BLaER1 (cell line): ENCODE data around the gene JUP.
A peak's percentile ranks its signal among the peaks of the same experiment; 100 is the strongest.

ENCODE experiments used
- H3K27ac ChIP-seq: shearing (Covaris generic); formaldehyde crosslinking; 2 replicates; pipeline ENCODE4 v1.8.1; 2022
- H3K27me3 ChIP-seq: shearing (Covaris generic); formaldehyde crosslinking; 2 replicates; pipeline ENCODE4 v1.8.1; 2022
- H3K36me3 ChIP-seq: shearing (Covaris generic); formaldehyde crosslinking; 2 replicates; pipeline ENCODE4 v1.8.1; 2022
- H3K4me1 ChIP-seq: shearing (Covaris generic); formaldehyde crosslinking; 2 replicates; pipeline ENCODE4 v1.8.1; 2022
- H3K4me2 ChIP-seq: shearing (Covaris generic); formaldehyde crosslinking; 2 replicates; pipeline ENCODE4 v1.8.1; 2022
- H3K4me3 ChIP-seq: shearing (Covaris generic); formaldehyde crosslinking; 2 replicates; pipeline ENCODE4 v1.8.1; 2022
- H3K9ac ChIP-seq: shearing (Covaris generic); formaldehyde crosslinking; 2 replicates; pipeline ENCODE4 v1.8.1; 2022
- H3K9me3 ChIP-seq: shearing (Covaris generic); formaldehyde crosslinking; 2 replicates; pipeline ENCODE4 v1.8.1; 2022
- H4K20me1 ChIP-seq: shearing (Covaris generic); formaldehyde crosslinking; 2 replicates; pipeline ENCODE4 v1.8.1; 2022
- Cebpa-rat ChIP-seq: shearing (Covaris generic); IDR thresholded peaks from 2 replicates; pipeline ENCODE4 v1.8.1; 2022

Gene JUP

GRCh38 chr17:41733348-41734138 lies 53.0 kb downstream of the JUP start:
- TF ChIP-seq Cebpa-rat = no peak
- no peak overlapping the region for H3K9ac ChIP-seq
- H3K4me1 ChIP-seq = peaks cover 57% of the 10 kb centered on the region
- no peaks in the 10 kb centered on the region for H3K36me3 ChIP-seq
- H3K9me3 ChIP-seq = no peaks in the 10 kb centered on the region
- peaks cover 74% of the 10 kb centered on the region for H3K27me3 ChIP-seq
- H3K4me2 ChIP-seq = peak overlapping the region; percentile 89
- H3K4me3 ChIP-seq = peak overlapping the region; percentile 61; the same call in 1 of the 2 replicates
- peaks cover 13% of the 10 kb centered on the region for H4K20me1 ChIP-seq
- no peak overlapping the region for H3K27ac ChIP-seq

DNA sequence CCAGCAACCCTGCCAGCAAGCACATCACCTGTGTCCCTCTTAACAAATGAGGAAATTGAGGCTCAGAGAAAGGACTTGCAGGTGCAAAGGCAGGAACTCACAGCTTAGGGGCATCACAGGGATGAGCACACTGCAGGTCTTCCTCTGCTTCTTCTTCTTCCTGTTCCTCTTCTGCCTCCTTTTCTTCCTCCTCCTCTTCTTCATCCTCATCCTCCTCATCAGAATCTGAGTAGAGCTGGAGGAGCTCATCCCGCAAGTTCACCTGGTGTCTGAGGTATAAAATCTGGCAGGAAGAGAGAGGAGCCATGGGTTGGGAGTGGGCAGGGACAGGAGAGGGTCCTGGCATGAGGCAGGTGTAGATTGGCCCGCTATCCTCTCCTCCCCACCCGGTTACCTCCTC lies 54.7 kb downstream of the JUP start:
- Histone ChIP-seq H3K27ac (no peak overlapping the region), H3K36me3 (no peaks in the 10 kb centered on the region), H3K9ac (no peak overlapping the region), H3K4me2 (no peak overlapping the region), H3K27me3 (peaks cover 64% of the 10 kb centered on the region), H4K20me1 (peaks cover 13% of the 10 kb centered on the region), H3K4me3 (no peak overlapping the region), H3K4me1 (peaks cover 57% of the 10 kb centered on the region), H3K9me3 (no peaks in the 10 kb centered on the region)
- no peak for TF ChIP-seq Cebpa-rat

- Histone ChIP-seq H4K20me1 (peaks cover 13% of the 10 kb centered on the region), H3K4me3 (no peak overlapping the region), H3K27ac (no peak overlapping the region), H3K36me3 (peaks cover 3% of the 10 kb centered on the region; the same call in 1 of the 2 replicates), H3K27me3 (peaks cover 51% of the 10 kb centered on the region), H3K9me3 (no peaks in the 10 kb centered on the region), H3K4me1 (peaks cover 68% of the 10 kb centered on the region), H3K4me2 (peak overlapping the region; percentile 31), H3K9ac (no peak overlapping the region)
- no peak for TF ChIP-seq Cebpa-rat
Observed at GRCh38 chr17:41730479-41730878, 56.0 kb downstream of the JUP start.

GRCh38 chr17:41728056-41728455 lies 58.5 kb downstream of the JUP start:
- no peaks in the 10 kb centered on the region for H3K9me3 ChIP-seq
- peak overlapping the region; percentile 95 for H3K27ac ChIP-seq
- H3K4me1 ChIP-seq = peaks cover 58% of the 10 kb centered on the region
- no peaks in the 10 kb centered on the region for H4K20me1 ChIP-seq
- peaks cover 21% of the 10 kb centered on the region; the same call in 1 of the 2 replicates for H3K36me3 ChIP-seq
- peak overlapping the region; percentile 95 for H3K4me2 ChIP-seq
- no peak for TF ChIP-seq Cebpa-rat
- H3K4me3 ChIP-seq = peak overlapping the region; percentile 60
- H3K9ac ChIP-seq = peak overlapping the region; percentile 83
- peaks cover 26% of the 10 kb centered on the region for H3K27me3 ChIP-seq

DNA sequence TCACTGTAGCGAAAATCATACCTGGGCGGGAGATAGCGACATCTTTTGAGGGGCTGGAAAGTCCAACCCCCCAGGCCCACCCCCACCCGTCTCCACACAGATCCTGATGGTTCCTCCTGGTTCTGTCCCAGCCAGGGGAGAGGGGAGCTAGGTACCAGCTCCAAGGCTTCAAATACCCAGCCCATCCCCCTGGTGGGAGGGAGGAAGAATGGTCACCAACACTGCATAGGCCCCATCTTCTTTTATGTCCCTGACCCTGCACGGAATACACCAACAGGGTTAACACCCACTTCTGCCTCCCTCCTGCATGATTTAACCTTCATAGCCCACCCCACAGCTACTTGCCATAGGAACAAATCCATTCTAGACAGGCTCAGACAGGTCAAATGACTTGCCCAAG lies 61.4 kb downstream of the JUP start:
- Histone ChIP-seq H3K27me3 (no peaks in the 10 kb centered on the region), H3K27ac (no peak overlapping the region), H3K4me3 (no peak overlapping the region), H3K36me3 (peaks cover 21% of the 10 kb centered on the region; the same call in 1 of the 2 replicates), H4K20me1 (no peaks in the 10 kb centered on the region), H3K9ac (no peak overlapping the region), H3K9me3 (no peaks in the 10 kb centered on the region), H3K4me1 (peaks cover 54% of the 10 kb centered on the region), H3K4me2 (no peak overlapping the region)
- TF ChIP-seq Cebpa-rat = no peak

- Histone ChIP-seq H4K20me1 (no peaks in the 10 kb centered on the region), H3K9ac (no peak overlapping the region), H3K9me3 (no peaks in the 10 kb centered on the region), H3K4me2 (no peak overlapping the region), H3K36me3 (peaks cover 21% of the 10 kb centered on the region; the same call in 1 of the 2 replicates), H3K4me1 (peaks cover 48% of the 10 kb centered on the region), H3K27ac (no peak overlapping the region), H3K4me3 (no peak overlapping the region), H3K27me3 (no peaks in the 10 kb centered on the region)
- TF ChIP-seq Cebpa-rat = no peak
Observed at GRCh38 chr17:41724476-41725050, 61.9 kb downstream of the JUP start.

DNA sequence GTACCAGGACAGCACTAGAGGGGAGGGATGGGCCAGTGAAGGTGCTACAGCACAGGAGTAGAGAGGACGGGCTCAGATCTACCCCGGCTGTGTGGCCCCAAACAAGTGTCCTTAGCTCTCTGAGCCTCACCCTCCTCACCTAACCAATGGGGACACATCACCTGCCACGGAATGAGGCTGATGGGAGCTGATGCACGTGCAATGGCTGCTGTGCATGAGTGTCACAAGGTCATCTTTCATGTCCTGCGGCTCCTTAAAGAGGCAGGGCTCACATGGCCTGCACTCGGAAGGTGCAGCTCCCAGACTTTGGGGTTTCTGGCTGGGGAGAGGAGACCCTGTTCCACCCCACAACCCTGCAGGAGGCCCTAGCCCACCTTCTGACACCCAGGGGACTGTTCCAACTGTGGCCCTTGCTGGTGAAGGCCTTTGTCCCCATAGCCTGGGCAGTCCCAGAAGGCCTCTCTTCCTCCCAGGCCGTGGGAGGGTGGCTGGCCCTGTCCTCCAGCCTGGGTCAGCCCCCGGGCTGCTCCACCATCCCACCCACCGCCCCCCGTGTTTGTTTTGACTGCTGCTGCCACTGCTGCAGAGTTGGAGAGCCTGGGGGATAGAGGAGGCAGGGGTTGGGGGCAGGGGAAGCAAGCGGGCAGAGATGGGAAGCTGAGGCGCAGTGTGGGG lies 62.6 kb downstream of the JUP start:
- H3K4me2 ChIP-seq = no peak overlapping the region
- no peak overlapping the region for H3K4me3 ChIP-seq
- H3K27me3 ChIP-seq = no peaks in the 10 kb centered on the region
- H3K9ac ChIP-seq = no peak overlapping the region
- no peaks in the 10 kb centered on the region for H3K9me3 ChIP-seq
- no peaks in the 10 kb centered on the region for H4K20me1 ChIP-seq
- H3K27ac ChIP-seq = no peak overlapping the region
- peaks cover 21% of the 10 kb centered on the region; the same call in 1 of the 2 replicates for H3K36me3 ChIP-seq
- peaks cover 46% of the 10 kb centered on the region for H3K4me1 ChIP-seq
- no peak for TF ChIP-seq Cebpa-rat

GRCh38 chr17:41722231-41722630 lies 64.3 kb downstream of the JUP start:
- Histone ChIP-seq H3K9ac (peak overlapping the region; percentile 28; the same call in 1 of the 2 replicates), H3K9me3 (no peaks in the 10 kb centered on the region), H3K27me3 (no peaks in the 10 kb centered on the region), H3K4me1 (peaks cover 46% of the 10 kb centered on the region), H3K27ac (no peak overlapping the region), H4K20me1 (no peaks in the 10 kb centered on the region), H3K36me3 (peaks cover 21% of the 10 kb centered on the region; the same call in 1 of the 2 replicates), H3K4me3 (no peak overlapping the region), H3K4me2 (peak overlapping the region; percentile 37)
- TF ChIP-seq Cebpa-rat = no peak

- no peaks in the 10 kb centered on the region for H3K9me3 ChIP-seq
- no peaks in the 10 kb centered on the region for H3K27me3 ChIP-seq
- no peak for TF ChIP-seq Cebpa-rat
- H3K36me3 ChIP-seq = peaks cover 2% of the 10 kb centered on the region; the same call in 1 of the 2 replicates
- no peak overlapping the region for H3K4me3 ChIP-seq
- peak overlapping the region; percentile 62 for H3K27ac ChIP-seq
- no peaks in the 10 kb centered on the region for H4K20me1 ChIP-seq
- peaks cover 31% of the 10 kb centered on the region for H3K4me1 ChIP-seq
- H3K9ac ChIP-seq = no peak overlapping the region; the same call in 1 of the 2 replicates
- H3K4me2 ChIP-seq = peak overlapping the region; percentile 64
Observed at GRCh38 chr17:41718287-41718645, 68.2 kb downstream of the JUP start.
